ENCODE measurements around the gene FAXDC2. TPM values are rescaled to one million over a fixed set of nuclear protein-coding genes. Genes with fewer than 3 reads are reported as not detected.

The FAXDC2 gene
- total and polyA plus RNA-seq, 2 of the 13 experiments (the other 11 are each of a cell fraction or from before 2014, with no cell fraction given): 4.7 to 58.8 TPM

GRCh38 chr5:154837009-154837901 is 13.1 kb downstream of the FAXDC2 start (continued):
- no peak for TF ChIP-seq ZBTB40 (IDR thresholded peaks at IDR 0.05)
- no peak for TF ChIP-seq ZBTB40 (CRISPR knock-in tag; IDR thresholded peaks at IDR 0.05)
- TF ChIP-seq CHD4 (IDR thresholded peaks at IDR 0.05; ENCODE audit: borderline replicate concordance, low read length): peak; percentile 79
- TF ChIP-seq MXD3 (CRISPR knock-in tag; IDR thresholded peaks at IDR 0.05): no peak
- no peak for TF ChIP-seq ZNF251 (CRISPR knock-in tag; IDR thresholded peaks at IDR 0.05)
- TF ChIP-seq ZBTB20 (CRISPR knock-in tag; IDR thresholded peaks at IDR 0.05; ENCODE audit: borderline replicate concordance, low read depth): no peak
- no peak for TF ChIP-seq KDM1A (CRISPR knock-in tag; IDR thresholded peaks at IDR 0.05)
- no peak for TF ChIP-seq PCBP1 (IDR thresholded peaks at IDR 0.05; ENCODE audit: borderline replicate concordance, low read depth, low read length)
- peak; percentile 54; the same call in 1 of the 2 replicates for TF ChIP-seq CREM (IDR thresholded peaks at IDR 0.05)
- no peak for TF ChIP-seq CREM (CRISPR knock-in tag; IDR thresholded peaks at IDR 0.05)
- no peak for TF ChIP-seq SOX6 (IDR thresholded peaks at IDR 0.05)
- TF ChIP-seq SOX6 (CRISPR knock-in tag; IDR thresholded peaks at IDR 0.05): peak; percentile 82
- peak; percentile 98 for TF ChIP-seq ZBTB26 (CRISPR knock-in tag; IDR thresholded peaks at IDR 0.05; ENCODE audit: borderline replicate concordance)
- no peak for TF ChIP-seq ZNF816 (CRISPR knock-in tag; IDR thresholded peaks at IDR 0.05; ENCODE audit: borderline replicate concordance)
- no peak for TF ChIP-seq PHB2 (IDR thresholded peaks at IDR 0.05; ENCODE audit: partially characterized antibody)
- TF ChIP-seq BCL6 (CRISPR knock-in tag; IDR thresholded peaks at IDR 0.05): peak; percentile 98

Data from HepG2 (cell line).